HS-27A (cell line): ENCODE data around the gene CYP3A7.
"Not testable (repeated sequence)": the region's sequence is repeated elsewhere in the genome, so short reads cannot be mapped to it uniquely, and the experiment has no call there.

Experiments used
- DNase-seq: peaks from one replicate; pipeline ENCODE4 v3.0.0-alpha.2; 2012; ENCODE audit warnings: low read depth, missing footprints

CYP3A7 gene

DNA sequence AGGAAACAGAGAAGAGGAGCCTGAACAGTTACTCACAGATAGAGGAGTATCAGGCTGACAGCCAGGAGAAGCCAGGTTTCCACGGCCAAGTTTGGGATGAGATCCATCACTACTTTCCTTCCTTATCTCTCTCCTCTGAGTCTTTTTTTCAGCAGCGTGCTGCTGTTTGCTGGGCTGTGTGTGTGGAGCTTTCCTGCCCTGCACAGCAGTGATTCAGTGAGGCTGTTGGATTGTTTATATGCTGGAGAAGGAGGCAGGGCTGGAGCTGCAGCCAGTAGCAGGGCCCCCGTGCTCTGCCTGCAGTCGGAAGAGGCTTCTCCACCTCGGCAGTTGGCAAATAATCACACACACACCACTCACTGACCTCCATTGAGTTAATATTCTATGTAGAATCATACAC is at the start of gene CYP3A7:
Gene CYP3A7, minus strand, starts transcription at position 210 of the 400 bp plus-strand sequence. Its CDS starts 103 bp downstream, at position 107.
- DNase-seq, result no peak

DNA sequence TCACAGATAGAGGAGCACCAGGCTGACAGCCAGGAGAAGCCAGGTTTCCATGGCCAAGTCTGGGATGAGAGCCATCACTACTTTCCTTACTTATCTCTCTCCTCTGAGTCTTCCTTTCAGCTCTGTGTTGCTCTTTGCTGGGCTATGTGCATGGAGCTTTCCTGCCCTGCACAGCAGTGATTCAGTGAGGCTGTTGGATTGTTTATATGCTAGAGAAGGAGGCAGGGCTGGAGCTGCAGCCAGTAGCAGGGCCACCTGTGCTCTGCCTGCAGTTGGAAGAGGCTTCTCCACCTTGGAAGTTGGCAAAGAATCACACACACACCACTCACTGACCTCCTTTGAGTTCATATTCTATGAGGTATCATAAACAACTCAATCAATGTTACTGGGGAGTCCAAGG is 49.0 kb upstream of the CYP3A7 start, which contains the start of gene CYP3A4:
Gene CYP3A4, minus strand, starts transcription at position 178 of the 400 bp plus-strand sequence. Its CDS starts 103 bp downstream, at position 75.
- DNase-seq, result no peak

DNA sequence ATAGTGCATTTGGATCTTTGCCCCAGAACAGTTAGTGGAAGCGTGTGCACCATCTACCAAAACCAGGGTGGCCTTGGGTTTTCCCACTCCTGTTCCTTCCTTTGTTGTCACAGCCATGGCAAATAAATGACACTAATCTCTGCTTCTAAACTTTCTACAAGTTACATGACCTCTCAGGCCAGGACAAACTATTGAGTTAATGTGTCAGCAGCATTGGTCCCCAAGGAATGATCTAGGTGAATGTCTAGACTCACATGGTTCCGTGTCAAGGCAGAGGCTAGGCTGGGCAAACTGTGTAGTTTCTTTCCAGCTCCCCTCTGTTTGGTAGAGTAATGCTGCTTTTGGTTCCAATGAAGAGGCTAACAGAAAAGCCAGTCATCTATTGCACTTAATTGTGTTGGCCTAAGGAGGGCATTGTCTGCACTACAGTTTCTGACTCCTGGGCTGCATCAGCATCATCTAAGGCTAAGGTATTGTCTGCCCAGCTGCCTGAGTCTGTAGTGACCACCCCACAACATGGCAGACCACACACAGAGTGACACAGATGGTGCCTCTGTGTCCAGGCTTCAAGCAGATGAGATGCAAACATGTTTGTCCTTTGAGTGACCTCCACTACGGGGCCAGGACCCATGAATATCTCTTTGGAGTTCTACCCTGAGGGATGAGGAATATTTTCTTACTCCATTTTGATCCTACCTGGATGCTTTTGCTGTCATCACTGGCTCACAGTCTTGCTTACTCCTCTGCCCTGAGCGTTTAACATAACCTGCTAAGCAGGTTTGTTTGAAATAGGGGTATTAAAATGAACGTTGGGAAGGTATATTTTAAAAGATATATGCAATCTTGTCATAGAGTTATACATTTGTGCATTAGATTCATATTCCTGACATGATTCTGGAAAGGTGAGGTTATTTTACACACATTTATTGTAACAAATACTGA is 47.3 kb upstream of the CYP3A7 start:
- no peak for DNase-seq

DNA sequence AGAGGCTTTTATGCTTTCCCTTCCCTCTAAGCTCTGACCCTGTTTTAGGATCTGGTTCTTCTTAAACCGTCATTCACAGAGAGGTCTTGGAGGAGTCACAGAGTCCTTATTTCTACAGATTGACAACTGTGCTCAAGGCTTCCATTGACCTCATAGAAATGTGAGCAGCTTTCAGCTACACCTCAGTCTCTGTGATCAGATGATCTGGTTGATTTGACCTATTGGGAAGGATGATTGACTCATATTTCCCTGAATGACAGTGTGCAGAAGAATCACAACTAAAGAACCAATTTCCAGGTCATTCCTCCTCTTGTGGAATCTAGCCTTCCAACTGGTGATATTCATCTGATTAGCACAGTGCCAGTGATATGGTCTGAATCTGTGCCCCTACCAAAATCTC is 45.6 kb upstream of the CYP3A7 start:
- no peak for DNase-seq

DNA sequence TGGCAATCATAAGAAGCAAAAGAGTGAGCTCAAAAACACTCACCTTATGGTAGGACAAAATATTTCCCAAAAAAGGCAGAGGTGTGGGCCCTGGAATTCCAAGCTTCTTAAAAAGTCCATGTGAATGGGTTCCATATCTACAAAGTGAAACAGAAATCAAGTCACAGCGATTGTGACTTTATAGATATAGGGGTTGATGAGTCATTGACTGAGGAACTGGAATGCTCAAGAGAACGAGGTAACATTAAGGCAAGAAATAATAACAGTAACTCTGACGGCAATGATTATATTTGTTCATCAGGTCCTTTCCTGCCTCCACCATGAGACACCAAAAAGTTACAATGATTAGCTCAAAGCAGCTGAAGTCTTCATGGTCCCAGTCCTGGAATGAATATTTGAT is 45.0 kb upstream of the CYP3A7 start:
- no peak for DNase-seq

DNA sequence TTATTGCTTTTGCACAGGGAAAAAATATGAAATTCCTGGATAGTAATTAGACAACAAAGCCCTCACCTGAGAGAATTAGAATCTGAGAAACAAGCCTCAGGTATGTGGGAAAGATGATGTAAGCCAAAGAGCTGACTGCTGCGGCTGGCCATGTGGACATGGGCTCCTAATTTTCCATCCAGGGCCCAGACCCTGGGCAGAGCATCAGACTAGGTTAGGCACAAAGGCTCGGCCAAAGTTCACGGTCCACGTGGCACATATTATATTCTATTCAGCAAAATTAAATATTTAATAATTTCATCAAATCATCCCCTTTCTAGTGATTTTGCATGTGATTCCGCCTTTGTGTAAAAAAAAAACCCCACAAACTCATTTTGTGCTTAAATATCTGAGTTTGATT is 43.9 kb upstream of the CYP3A7 start:
- DNase-seq, result no peak

DNA sequence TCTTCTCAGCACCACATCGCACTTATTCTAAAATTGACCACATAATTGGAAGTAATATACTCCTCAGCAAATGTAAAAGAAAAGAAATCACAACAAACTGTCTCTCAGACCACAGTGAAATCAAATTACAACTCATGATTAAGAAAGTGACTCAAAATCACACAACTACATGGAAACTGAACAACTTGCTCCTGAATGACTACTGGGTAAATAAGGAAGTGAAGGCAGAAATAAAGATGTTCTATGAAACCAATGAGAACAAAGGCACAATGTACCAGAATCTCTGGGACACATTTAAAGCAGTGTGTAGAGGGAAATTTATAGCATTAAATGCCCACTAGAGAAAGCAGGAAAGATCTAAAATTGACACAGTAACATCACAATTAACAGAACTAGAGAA is 38.4 kb upstream of the CYP3A7 start:
- DNase-seq, result not testable (repeated sequence)

DNA sequence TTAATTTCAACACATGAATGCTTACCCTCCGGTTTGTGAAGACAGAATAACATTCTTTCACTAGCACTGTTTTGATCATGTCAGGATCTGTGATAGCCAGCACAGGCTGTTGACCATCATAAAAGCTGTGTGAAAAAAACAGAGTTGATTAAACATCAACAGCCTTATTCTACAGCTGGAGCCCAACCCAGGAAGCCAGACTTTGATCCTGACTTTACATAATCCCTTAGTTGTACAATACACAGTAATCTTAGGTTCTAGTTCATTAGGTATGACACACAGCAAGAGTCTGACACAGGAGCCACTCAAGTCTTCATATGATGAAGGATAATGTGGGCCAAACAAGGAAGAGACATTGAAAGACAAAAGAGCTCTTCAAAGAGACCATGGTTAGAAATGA is 37.6 kb upstream of the CYP3A7 start:
- DNase-seq, result no peak

DNA sequence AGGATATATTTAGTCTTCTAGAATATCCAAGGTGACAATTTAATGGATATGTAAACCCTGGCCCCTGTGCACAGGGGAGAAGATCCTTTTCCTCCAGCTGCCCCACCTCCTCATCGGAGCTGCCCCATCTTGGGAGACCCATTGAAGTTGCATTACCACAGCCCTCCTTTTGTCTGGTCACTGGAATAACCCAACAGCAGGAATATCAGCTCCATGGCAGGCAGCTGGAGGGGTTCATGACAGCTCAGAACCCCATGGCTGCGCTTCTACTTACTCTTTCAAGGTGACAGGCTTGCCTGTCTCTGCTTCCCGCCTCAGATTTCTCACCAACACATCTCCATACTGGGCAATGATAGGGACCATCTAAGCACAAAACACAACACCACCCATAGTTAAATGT is 34.5 kb upstream of the CYP3A7 start:
- DNase-seq, result not testable (repeated sequence)

DNA sequence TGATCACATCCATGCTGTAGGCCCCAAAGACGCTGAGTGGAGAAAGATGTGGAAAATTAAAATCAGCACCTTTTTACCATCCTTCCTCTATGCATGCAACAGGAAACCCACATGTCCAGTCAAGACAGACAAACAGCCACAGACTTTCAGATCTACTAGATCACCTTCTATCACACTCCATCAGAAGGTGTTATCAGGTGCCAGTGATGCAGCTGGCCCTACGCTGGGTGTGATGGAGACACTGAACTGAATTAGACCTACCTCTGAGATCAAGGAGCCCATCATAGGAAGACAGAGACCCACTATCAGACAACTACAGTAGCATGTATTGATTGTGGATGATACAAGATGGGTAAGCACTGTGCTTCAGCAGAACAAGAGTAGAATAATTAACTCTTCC is 33.5 kb upstream of the CYP3A7 start:
- DNase-seq, result no peak

DNA sequence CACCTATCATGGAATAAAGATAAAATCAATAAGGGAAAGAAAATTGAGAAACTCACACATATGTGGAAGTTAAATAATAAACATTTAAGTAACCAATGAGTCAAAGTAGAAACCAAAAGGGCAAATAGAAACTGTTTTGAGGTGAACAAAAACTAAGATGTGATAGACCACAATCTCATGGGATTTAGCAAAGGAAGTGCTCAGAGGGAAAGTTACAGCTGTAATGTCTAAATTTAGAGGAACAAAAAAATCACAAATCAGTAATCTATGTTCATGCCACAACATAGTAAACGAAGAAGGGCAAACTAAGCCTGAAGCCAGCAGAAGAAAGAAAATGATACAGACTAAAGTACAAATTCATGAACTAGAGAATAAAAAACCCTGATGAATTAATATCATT is 32.7 kb upstream of the CYP3A7 start:
- DNase-seq, result no peak

DNA sequence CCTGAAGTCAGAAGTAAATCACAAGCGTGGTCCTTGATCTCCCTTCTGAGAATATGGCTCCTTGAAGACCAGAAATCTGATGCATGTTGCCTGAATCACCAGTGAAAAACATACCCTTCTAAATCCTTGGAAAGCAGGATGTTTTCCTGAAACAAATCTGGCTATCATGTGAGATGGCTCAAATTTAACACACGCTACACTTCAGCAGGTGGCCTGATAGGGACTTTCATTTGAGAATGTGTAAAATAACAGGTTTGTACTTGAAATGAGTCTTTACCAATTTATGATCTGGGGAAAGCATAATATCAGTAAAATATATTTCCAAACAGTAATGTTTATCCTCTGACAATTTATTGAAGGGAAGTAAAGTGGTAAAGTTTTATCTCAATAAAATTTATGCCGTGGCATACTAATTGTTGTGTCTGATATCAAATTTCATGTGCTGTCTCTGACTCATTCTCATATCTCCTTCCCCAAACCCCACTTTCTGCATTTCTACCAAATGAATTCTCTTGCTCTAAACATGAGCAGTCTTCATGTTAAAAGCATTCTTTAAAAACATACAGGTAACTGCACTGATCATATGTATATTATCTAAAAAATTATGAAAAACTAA is 31.6 kb upstream of the CYP3A7 start:
- DNase-seq, result no peak

DNA sequence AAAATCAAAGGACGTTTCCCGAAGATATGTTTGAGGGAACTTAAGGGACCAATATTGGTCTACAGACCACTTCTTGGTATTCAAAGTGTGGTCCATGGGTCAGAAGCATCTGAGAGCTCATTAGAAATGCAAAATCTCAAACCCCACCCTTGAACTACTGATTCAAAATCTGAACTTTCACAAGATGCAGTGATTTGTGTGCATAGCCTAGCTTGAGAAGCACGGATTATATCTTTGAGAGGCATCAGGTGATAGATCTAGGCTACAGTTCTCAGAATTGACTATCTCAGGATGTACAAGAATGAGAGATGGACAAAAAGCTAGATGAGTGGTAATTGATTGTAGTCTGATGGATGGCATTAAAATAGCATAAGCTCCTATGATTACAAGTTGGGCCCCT is 29.5 kb upstream of the CYP3A7 start:
- DNase-seq, result no peak

DNA sequence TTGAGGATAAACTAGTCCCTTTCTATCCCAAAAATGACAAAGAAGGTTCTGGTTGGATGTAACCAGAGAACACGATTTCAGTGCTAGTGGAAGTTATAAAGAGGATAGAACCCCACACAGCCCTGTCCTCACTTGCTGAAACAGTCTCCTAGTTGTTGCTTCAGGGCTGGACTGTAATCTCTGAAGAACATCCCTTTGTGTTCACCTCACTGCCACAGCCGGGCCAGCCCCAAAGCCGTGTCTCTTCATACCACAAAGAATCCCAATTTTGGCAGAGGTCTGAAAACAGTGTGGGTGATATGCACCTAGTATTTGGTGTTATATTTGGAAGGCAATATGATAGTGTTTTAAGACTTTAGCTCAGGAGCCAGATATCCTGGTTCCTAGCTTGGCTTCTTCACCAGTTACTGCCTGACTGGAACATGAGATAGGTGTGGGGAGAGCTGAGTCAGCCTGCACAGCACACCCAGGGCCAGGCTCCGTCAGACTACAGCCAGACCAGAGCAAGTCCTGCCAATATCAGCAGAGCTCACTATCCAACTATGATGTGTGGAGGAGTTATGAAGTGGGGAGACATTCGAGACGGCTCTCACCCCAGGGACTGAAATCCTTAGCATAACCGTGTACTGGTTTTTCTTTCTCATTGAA is 27.8 kb upstream of the CYP3A7 start:
- no peak for DNase-seq

DNA sequence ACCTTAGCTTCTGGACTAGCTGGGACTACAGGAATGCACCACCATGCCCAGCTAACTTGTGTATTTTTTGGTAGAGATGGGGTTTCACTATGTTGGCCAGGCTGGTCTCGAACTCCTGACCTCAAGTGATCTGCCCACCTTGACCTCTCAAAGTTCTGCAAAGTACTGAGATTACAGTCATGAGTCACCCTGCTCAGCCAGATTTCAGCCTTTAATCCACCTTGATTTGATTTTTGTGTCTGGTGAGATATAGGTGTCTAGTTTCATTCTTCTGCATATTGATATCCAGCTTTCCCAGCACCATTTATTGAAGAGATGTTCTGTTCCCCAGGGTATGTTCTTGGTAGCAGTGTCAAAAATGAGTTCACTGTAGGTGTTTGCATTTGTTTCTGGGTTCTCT is 20.1 kb upstream of the CYP3A7 start:
- DNase-seq, result no peak

DNA sequence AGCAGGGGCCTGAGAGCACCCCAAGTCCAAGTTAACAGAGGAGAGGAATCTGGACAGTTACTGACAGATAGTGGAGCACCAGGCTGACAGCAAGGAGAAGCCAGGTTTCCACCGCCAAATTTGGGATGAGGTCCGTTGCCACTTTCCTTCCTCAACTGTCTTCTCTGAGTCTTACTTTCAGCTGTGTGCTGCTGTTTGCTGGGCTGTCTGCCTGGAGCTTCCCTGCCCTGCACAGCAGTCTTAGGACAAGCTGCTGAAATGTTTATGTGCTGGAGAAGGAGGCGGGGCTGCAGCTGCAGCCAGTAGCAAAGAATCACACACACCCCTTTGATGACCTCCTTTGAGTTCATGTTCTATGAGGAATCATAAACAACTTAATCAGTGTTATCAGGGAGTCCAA is 17.4 kb upstream of the CYP3A7 start:
- no peak for DNase-seq

DNA sequence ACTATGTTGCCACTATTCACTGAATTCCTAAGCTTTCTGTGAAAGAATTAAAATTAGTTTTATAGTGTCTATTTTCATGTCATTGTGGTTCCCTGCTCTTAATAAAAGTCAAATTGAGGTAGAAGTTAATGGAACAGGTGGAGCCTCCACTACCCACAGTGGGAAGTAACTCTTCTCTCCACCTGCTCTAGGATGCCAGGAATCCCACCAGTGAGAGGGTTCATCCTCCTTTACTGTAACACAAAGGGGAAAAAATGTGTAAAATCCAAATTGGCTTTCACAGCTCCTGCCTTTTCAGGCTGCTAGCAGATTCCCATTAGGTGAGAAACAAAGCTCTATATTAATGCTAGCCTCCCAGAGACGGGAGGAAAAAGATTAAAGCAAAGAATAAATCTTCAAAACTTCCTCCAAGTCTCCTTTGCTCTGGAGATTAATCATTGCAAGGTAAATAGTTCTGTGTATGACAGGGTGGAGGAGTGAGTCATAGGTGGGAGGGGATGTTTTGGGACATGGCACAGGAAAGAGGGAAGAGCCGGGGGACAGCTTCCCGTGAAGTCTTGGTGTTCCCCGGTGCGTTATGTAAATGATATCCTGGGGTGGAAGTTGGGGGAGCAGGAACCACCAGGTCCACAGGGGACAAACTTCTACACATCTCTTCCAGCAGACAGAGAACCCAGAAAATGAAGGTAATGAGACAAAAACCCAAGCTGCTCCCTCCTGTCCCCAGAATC is 16.5 kb upstream of the CYP3A7 start:
- not testable (repeated sequence) for DNase-seq

DNA sequence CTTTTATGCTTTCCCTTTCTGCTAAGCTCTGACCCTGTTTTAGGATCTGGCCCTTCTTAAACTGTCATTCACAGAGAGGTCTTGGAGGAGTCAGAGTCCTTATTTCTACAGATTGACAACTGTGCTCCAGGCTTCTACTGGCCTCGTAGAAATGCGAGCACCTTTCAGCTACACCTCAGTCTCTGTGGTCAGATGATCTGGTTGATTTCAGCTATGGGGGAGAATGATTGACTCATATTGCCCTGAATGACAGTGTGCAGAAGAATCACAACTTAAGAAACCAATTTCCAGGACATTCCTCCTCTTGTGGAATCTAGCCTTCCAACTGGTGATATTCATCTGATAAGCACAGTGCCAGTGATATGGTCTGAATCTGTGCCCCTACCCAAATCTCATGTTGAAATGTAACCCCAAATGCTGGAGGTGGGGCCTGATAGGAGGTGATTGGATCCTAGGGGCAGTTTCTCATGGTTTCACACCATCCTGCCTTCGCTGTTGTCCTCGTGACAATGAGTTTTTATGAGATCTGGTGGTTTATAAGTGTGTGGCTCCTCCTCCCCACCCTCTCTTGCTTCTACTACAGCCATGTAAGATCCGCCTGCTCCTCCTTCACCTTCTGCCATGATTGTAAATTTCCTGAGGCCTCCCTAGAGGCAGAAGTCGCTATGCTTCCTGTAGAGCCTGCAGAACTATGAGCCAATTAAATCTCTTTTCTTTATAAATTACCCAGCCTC is 14.0 kb upstream of the CYP3A7 start:
- DNase-seq, result no peak

DNA sequence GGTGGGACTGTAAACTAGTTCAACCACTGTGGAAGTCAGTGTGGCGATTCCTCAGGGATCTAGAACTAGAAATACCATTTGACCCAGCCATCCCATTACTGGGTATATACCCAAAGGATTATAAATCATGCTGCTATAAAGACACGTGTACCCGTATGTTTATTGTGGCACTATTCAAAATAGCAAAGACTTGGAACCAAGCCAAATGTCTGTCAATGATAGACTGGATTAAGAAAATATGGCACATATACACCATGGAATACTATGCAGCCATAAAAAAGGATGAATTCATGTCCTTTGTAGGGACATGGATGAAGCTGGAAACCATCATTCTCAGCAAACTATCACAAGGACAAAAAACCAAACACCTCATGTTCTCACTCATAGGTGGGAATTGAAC is 11.9 kb upstream of the CYP3A7 start:
- DNase-seq, result not testable (repeated sequence)

DNA sequence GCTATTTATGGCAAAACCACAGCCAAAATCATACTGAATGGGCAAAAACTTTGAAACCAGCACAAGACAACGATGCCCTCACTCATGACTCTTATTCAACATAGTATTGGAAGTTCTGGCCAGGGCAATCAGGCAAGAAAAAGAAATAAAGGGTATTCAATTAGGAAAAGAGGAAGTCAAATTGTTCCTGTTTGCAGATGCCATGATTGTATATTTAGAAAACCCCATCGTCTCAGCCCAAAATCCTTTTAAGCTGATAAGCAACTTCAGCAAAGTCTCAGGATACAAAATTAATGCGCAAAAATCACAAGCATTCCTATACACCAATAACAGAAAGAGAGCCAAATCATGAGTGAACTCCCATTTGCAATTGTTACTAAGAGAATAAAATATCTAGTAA is 10.4 kb upstream of the CYP3A7 start:
- DNase-seq, result not testable (repeated sequence)

DNA sequence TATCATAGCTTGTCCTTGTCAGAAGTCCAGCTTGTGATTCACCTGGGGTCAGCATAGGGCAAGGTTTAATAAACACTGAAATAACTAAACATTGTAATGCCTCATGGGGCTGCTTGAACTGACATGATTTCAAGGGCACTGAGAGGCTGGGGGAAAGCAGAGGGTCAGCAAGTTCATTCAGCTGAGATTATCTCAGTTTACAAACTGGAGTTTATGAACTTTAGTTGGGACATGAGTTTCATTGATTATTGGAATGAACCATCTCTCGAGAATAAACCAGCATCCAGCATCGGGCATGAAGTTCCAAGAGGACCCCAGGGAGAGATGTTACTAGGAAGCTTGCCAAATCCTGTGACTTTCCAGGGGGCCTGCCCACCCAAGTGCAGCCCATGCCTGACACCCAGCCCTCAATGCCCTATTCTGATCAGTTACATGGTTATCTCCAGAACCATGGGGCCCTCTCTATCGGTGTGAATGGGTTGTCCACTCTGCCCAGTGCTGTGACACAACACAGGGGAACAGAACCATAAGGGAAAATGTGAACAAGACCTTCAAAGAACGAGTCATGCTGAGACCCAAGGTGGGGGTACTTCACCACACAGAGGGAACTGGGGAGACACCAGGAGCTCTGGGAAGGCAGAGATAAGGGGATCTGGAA is 7.9 kb upstream of the CYP3A7 start:
- DNase-seq, result no peak
